Stimulated activated CD8-positive, alpha-beta memory T cell treated with anti-CD3 and anti-CD28 coated beads, Interleukin-15, amount 100 ng/mL, for 4 hours (primary cell): ENCODE measurements around the gene SUCNR1.
"Not testable (repeated sequence)": the region's sequence is repeated elsewhere in the genome, so short reads cannot be mapped to it uniquely, and the experiment has no call there.

Source experiments
- DNase-seq, 2 donors: peaks; one replicate each; pipeline ENCODE4 v3.0.0-alpha.2; 2020; ENCODE audit warnings: low read depth in 2 of 2

Gene SUCNR1, protein sequence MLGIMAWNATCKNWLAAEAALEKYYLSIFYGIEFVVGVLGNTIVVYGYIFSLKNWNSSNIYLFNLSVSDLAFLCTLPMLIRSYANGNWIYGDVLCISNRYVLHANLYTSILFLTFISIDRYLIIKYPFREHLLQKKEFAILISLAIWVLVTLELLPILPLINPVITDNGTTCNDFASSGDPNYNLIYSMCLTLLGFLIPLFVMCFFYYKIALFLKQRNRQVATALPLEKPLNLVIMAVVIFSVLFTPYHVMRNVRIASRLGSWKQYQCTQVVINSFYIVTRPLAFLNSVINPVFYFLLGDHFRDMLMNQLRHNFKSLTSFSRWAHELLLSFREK

DNA sequence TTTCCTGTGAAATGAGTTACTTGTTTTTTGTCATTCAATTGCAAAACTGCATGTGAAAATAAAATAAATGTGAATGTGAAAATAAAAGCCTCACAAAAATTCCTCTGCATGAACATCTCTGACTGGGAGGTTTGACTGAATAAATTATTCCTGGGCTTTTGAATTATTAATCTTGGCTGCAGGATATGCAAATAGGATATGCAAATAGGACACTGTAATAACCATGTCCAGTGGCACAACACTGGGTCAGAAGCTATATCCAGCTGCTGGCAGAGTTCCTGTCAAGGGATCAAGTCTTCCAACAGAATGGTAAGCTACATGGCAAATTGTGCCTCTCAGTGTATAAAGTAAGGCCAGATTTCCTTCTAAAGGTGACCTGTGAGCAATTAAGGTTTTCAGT is at the start of gene SUCNR1:
Gene SUCNR1 (plus strand): TSS at position 246 of the 400 bp plus-strand sequence. CDS start 6,250 bp downstream, outside the sequence.
- DNase-seq: no peak

DNA sequence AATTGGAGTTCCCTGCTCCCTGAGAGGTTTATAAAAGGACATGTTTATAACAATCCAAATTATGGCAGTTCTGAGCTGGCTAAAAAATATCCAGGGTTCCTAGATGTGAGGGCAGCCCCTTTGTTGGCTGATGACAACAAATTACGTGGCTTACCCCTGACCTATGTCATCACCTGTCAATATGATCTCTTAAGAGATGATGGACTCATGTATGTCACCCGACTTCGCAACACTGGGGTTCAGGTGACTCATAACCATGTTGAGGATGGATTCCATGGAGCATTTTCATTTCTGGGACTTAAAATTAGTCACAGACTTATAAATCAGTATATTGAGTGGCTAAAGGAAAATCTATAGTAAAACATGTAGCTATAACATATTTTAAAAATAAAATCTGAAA is 45.6 kb upstream of the SUCNR1 start:
- no peak for DNase-seq

DNA sequence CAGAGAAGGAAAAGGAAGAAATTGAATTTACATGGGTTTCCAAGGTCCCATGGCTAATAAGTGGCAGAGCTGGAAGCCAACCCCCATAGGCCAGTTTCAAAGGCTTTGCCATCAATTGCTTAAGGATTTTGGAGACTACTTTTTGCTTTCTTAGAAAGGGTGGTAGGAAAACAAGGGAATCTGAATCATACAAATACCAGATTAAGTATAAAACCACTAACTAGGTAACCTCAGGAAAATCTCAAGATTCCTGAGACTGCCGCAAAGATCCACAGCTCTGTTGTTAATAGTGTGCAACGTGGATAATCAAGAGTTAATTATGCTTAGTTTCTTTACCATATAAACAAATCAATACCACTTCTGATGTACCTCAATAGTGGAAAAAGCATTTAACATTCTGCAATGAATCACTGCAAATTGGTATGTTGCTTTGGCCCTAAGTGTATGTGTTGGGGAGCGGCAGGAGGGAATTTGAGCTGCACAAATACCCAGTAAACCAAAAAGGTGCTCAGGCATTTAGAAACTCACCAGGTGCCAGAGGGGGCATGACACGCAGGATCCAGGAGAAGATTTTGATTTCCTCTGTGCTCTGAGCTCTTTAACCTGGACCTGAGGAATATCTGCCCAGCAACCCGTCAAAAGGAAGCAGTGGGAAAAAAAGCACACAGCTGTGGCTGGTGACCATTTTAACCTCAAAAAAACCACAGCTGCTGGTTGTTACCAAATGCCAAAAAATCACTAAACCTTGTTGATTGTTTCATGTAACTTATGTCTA is 37.5 kb upstream of the SUCNR1 start:
- no peak for DNase-seq

DNA sequence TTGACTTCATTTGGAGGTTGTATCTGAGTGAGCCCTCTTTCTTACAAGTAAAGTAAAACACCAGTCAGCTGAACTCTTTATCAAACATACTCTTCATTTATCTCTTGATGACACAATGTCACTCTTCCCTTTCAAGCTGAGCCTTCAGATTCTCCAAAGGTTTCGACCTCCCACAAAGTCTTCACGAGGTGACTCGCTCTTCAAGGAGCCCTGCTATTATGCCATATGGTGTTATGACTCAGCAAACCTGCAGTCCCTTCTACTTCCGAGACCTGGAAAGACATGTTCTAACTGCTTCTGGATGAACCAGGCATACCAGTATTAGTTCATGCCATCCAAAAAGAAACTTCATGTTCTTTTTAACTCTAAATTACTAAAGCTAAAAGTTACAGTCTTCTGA is 36.4 kb upstream of the SUCNR1 start:
- no peak for DNase-seq

DNA sequence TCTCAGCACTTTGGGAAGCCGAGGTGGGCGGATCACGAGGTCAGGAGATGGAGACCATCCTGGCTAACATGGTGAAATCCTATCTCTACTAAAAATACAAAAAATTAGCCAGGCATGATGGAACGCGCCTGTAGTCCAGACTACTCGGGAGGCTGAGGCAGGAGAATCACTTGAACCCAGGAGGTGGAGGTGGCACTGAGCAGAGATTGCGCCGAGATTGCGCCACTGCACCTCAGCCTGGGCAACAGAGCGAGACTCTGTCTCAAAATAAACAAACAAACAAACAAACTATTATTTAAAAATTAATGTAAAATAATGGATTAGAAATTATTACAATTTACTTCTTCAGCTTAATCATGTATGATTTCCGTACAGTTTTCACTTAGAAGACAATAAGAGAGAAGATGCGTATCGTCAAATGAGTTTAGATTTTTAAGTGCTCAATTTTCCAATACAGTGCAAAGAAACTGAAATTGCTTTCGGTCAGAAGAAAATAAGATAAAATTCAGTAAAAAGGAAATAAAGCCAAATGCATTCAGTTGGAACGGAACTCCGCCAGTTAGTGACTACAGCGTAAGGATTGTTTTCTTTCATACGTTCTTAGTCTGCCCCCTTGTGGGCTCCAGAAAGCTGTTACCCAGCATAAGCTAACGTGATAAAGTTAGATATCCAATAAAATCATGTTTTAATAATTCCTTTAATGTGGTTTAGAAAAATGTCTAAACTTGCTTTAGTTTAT is 34.7 kb upstream of the SUCNR1 start:
- peak in 1 of 2 donors; percentile 6 for DNase-seq

DNA sequence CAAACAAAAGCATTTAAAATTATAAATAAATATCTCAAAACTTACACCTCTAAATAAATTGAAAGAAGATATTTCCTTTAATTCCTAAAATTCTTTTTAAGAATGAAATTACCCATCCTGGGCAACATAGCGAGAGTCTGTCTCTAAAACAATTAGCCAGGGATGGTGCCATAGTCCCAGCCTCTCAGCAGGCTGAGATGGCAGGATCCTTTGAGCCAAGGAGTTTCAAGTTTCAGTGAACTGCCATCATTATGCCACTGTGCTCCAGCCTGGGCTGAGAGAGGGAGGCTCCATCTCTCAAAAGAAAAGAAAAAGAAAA is 34.2 kb upstream of the SUCNR1 start:
- no peak for DNase-seq

DNA sequence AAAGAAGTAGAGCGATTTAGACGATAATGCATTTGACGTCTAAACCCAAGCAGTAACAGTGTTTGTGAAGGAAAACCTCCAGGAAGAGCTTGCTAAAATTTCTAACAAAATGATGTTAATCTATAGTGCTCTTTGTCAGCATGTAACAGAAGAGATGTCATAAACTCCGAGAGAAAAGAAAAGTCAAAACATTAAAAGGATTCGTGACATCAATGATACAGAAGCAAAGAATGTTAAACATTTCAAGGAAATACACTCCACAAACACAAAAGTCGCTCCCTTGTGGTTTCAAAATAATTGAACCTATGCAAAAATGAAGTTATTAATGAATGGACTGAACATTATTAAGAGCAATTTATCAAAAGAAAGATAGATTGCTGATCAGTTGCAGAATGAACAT is 31.6 kb upstream of the SUCNR1 start:
- no peak for DNase-seq

DNA sequence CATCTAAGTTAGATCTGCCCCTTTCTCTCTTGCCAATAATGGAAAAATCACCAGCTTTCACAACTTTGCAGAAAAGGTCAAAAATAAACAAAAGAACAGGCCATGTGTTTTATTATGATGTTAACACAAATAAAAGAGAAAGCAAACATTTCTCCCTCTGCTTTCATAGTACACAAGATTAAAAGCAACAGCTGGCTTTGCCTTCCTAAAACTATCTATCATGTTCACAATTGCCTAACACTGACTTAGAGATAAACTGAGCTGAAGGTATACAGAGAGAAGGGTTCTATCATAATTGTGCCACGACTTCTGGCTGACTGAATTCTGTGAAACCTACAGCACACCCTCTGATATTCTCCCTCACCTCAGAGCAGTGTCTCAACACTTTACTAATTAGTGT is 30.2 kb upstream of the SUCNR1 start:
- no peak for DNase-seq

DNA sequence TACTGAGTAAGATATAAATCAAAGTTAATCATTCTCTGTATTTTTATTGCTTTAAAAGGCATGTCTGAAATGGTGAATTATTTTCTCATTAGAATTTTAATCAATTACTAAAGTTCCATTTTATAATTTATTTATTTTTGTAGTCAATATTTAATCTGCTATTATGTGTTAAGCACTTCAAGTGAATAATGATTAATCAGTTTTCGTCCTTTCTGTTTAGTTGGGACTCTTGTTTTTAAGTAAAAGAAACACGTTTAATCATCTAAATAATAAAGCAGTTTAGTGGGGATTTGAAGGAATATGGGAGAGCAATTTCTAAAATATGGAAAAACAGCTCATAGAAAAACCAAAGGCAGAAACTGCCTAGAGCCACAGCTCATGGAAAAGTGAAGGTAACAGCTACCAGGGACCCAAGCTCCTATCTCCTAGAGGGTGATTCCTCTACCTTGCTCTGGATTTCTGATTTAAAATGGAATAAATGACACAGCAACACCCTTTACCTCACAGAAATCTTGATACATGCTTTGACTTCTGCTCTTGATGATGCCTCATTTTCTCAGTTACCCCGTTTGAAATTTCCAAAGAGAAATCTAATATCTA is 28.0 kb upstream of the SUCNR1 start:
- DNase-seq: no peak

DNA sequence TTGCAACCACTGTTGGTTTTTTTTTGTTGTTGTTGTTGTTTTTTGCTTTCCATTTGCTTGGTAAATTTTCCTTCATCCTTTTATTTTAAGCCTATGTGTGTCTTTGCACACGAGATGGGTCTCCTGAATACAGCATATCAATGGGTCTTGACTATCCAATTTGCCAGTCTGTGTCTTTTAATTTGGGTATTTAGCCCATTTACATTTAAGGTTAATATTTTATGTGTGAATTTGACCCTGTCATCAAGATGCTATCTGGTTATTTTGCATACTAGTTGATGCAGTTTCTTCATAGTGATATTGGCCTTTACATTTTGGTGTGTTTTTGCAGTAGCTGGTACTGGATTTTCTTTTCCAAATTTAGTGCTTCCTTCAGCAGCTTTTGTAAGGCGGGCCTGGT is 23.4 kb upstream of the SUCNR1 start:
- not testable (repeated sequence) for DNase-seq

DNA sequence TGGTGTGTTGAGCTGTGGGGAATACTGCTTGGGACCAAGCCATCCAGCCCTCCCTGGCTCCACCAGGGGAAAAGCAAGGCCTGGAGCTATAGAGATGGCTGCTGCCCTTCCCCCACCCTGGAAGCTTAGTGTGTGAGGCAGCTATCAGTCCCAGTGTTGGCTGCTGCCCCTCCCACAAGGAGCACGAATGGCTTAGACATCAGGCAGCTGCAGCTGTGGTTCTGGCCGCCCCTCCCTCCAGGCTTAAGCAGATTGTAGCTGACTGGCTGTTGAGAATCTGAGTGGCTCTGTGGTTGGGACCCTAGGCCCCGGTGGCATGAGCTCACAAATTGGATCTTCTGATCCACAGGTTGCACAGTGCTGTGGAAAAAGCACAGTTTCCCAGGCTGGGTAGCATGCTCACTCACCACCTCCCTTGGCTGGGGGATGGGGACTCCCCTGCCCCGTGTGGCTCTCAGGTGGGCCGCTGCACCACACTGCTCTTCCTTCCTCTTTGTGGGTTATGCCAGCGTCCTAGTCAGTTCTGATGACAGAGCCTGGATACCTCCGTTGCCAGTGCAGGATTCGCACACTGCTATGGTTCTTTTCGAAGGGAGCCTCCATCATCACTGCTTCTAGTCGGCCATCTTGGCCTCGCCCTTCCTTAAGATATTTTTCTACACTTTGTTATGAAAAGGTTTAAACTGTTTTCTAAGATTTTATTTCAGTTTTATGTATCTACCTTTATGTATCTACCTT is 21.2 kb upstream of the SUCNR1 start:
- no peak for DNase-seq

DNA sequence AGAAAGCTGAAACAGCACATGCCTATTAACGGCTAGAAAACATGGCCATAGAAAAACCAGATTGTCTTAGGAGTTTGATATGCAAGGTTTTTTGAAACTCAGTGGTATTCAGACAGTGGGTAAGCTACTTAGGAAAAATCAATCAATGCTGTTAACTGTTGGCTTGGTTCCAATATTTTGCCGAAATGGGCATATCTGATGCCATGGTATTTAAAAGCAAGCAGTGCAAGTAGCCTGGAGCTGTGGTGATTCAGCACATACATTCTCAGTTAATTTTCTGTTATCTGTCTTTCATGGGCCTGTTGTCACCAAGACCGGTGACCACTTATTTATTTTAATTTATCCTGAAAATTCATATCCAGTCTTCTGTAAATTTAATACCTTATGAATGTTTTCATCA is 17.3 kb upstream of the SUCNR1 start:
- DNase-seq: no peak

DNA sequence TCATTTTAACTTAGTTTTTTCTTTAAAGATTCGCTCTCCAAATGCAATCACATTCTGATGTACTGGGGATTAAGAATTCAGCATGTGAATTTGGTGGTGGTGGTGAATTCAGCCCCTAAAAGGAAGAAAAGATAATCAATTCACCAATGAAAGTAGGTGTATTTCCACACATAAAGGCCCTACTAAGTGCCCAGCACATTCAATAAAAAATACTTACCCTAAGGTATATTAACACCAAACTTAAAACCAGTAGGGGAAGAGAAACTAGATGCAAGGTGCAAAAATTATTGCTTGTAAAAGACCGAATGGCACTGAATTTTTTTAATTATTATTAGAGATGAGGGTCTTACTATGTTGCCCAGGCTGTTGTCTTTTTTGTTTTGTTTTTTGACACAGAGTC is 16.8 kb upstream of the SUCNR1 start:
- DNase-seq: no peak

DNA sequence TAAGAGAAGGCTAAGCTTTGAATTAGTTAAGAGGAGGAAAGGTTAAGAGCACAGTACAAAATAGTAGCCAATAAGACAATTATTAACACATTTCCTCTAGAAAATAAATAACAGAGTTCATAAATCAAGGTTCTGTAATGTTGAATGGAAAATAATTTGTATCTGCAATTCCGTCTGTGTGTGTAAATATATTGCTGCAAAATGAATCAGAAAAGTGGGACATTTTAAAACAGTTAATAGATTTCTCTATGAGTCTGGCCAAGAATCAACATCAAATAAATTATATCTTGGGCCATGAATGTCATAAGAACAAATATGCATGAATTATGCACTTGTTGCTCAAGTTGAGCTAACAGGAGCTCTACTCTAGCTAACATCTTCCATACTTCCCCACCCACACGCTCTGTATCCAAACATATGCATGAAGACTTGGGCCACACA is 14.2 kb upstream of the SUCNR1 start:
- DNase-seq: no peak

DNA sequence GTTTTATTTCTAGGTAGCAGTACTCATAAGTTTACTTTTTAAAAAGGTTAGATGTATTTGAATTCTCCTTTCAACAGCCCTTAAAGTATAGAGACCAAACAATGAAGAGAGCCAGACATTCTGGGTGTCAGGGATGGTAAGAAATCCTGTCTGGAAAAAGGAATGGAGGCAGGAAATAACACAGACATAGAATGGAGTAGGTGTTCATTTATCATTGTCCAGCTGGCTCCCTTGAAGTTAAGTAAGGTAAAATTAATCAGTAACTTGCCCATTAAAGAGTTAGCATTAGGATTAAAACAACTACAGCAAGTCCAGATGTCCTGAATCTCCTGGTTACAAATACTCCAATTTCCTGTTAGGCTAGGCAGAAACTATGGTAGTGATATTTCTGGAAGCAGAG is 13.5 kb upstream of the SUCNR1 start:
- DNase-seq: no peak

DNA sequence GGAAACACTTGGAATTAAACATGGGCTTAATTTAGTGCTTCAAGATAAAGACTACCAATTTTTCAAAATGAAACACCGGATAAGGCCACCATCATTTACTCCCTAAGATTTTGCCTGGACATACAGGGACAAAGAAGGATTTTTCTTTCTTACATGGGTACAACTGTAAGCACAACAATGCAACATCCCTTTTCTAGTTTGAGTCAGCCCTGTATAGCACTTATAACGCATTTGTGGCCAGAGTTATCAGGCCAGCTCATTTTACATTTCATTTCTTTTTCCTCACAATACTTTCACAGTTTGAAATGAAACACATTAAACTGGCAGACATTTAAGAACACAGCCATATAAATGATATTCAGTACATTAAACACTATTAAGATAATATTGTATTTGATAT is 9.8 kb upstream of the SUCNR1 start:
- DNase-seq: no peak

DNA sequence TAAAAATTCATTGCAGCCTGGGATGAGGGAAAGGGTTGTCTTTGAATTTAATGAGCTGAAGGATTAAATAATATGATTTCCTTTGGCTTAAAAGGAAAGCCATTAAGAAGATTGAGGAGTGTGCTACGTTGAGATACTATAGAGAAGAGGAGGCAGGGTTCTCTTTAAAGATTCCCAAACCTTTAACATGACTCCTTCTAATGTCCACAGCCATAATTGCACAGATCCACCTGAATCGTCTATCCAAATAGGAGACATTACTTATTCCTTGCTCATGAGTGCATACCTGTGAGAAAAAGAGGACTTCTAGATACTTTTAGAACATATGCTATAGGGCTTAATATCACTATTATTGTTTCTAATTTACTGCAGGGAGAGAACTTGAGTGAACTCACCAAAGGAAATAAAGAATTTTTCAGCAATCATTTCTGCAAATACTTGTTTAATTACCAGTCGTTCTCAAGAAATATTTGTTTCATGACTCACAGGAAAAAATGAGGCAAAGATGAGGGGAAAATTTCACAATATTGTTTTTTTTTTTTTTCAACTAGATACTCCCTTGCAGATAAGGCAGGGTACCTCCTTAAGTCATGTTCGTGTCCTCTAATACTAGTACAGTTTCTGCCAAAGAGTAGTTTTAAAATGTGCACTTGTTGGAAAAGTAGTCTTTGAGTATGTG is 8.9 kb upstream of the SUCNR1 start:
- DNase-seq: no peak

DNA sequence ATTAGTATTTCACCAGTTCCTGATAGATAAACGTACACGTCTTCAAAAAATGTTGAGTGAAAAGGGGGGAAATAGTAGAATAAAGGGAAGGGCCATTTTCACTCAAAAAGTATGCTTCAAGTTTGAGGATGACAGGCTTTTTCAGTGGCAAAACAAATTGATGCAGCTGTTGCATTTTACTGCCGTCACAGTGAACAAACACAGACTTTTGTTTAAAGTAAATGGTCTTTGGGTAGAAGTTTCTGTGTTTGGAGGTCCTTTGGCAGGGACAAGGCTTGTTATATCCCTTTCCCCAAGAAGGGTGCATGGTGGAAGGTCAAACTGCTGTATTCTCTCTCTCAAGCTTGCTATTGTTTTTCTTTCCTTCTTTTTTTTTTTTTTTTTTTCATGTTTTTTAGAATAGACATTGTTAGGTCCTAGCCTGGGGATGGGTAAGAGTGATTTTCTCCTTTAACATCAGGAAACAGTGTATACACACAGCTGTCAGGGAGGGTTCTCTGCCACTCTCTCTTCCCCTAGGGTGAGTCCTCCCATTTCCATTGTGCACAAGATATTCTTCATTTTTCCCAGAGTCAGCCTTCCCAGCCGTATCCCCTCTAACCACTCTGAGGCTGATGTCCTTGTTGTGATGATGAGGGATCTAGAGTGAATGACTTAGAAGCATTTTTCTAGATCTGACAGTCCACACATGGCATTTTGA is 6.6 kb upstream of the SUCNR1 start:
- DNase-seq: no peak

DNA sequence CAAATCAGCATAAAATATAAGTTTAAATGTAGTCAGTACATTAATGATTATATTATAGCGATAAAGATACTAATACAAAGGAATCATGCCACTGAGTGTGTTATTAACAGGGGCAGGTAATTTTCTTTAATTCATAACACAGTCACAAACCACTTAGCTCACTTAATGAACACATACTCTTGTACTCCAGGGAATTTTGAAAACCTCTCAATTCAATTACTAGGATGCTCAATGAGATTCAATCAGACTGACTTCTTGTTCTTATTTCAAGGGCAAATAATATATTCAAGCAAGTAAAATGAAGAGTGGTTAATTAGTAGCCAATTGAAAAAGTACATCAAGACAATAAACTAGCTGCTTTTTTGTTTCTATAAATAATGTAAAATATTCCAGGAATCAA is 5.8 kb upstream of the SUCNR1 start:
- DNase-seq: no peak

DNA sequence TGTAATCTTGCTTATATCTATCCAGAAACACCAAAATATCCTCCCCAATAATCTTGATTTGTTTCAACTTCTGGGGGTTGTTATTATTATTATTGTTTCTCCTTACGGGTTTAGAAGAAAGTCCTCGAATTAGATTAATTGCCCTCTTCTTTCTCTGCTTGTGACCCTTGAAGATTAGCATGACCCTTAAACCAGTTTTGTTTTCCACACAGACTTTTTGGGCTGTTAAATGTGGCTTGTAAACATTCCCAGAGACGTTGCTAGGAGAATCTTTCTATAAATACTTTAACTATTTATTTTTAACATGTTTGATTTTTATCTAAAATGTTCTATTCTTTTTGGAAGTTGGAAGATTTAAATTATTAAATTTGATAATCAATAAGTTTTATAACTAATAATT is 4.3 kb upstream of the SUCNR1 start:
- DNase-seq: no peak
